HG03565 (cell line): ENCODE results near the gene SLC38A10.
"Not testable (repeated sequence)": the region's sequence is repeated elsewhere in the genome, so short reads cannot be mapped to it uniquely, and the experiment has no call there.

Experiments used
- ATAC-seq: cut with Tn5 transposase; IDR thresholded peaks from one replicate; pipeline ENCODE4 v1.9.1; 2021; ENCODE audit warnings: mild to moderate bottlenecking, moderate library complexity; ENCODE audit not compliant: unreplicated experiment

SLC38A10 gene

GRCh38 chr17:81312624-81313325 is 17.7 kb upstream of the SLC38A10 start:
- no peak for ATAC-seq

- no peak for ATAC-seq
These were observed 16.8 kb upstream of the SLC38A10 start for GRCh38 chr17:81311946-81312345.

GRCh38 chr17:81310949-81311550 is 15.9 kb upstream of the SLC38A10 start:
- no peak for ATAC-seq

- no peak for ATAC-seq
These were observed 15.0 kb upstream of the SLC38A10 start for GRCh38 chr17:81309859-81310839.

GRCh38 chr17:81309140-81309858 is 14.2 kb upstream of the SLC38A10 start:
- ATAC-seq = no peak

- not testable (repeated sequence) for ATAC-seq
These were observed 13.7 kb upstream of the SLC38A10 start for GRCh38 chr17:81308784-81309139.

- ATAC-seq = no peak
These were observed 12.8 kb upstream of the SLC38A10 start for GRCh38 chr17:81307636-81308560.

GRCh38 chr17:81306898-81307510 is 11.9 kb upstream of the SLC38A10 start:
- ATAC-seq = no peak

GRCh38 chr17:81306491-81306890 is 11.4 kb upstream of the SLC38A10 start:
- ATAC-seq = no peak

GRCh38 chr17:81305051-81305630 is 10.0 kb upstream of the SLC38A10 start:
- no peak for ATAC-seq

- no peak for ATAC-seq
These were observed 9.3 kb upstream of the SLC38A10 start for GRCh38 chr17:81304196-81305015.

- ATAC-seq = no peak
These were observed 8.3 kb upstream of the SLC38A10 start for GRCh38 chr17:81303385-81303784.

- ATAC-seq = no peak
These were observed 7.8 kb upstream of the SLC38A10 start for GRCh38 chr17:81302861-81303333.

- ATAC-seq = no peak
These were observed 7.2 kb upstream of the SLC38A10 start for GRCh38 chr17:81302324-81302723.

- ATAC-seq = no peak
These were observed 6.4 kb upstream of the SLC38A10 start for GRCh38 chr17:81301195-81302144.

- ATAC-seq = no peak
These were observed 5.6 kb upstream of the SLC38A10 start for GRCh38 chr17:81300586-81301155.
